ENCODE results near the gene PRMT1.

DNA sequence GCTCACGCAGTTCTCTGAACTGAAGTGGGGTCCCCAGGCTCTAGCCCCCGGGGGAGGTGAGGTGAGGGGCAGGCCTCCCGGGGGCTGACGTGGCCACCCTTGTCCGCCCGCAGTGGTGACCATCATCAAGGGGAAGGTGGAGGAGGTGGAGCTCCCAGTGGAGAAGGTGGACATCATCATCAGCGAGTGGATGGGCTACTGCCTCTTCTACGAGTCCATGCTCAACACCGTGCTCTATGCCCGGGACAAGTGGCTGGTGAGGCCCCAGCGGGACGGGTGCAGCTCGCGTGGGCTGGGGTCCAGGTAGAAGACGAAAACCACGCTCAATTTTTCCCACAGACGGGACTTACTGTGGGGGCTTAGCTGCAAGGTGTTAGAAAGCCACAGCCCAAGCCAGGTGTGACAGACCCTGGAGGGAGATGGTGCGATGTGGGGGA lies 6.8 kb downstream of the PRMT1 start:
- TF ChIP-seq, protein P1, sequence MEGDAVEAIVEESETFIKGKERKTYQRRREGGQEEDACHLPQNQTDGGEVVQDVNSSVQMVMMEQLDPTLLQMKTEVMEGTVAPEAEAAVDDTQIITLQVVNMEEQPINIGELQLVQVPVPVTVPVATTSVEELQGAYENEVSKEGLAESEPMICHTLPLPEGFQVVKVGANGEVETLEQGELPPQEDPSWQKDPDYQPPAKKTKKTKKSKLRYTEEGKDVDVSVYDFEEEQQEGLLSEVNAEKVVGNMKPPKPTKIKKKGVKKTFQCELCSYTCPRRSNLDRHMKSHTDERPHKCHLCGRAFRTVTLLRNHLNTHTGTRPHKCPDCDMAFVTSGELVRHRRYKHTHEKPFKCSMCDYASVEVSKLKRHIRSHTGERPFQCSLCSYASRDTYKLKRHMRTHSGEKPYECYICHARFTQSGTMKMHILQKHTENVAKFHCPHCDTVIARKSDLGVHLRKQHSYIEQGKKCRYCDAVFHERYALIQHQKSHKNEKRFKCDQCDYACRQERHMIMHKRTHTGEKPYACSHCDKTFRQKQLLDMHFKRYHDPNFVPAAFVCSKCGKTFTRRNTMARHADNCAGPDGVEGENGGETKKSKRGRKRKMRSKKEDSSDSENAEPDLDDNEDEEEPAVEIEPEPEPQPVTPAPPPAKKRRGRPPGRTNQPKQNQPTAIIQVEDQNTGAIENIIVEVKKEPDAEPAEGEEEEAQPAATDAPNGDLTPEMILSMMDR (IDR thresholded peaks at IDR 0.05) = no peak
- TF ChIP-seq EP300 (IDR thresholded peaks at IDR 0.05) = no peak
- no peak for TF ChIP-seq POLR2AphosphoS5 (IDR thresholded peaks at IDR 0.05)
- TF ChIP-seq POLR2A (IDR thresholded peaks at IDR 0.05) = no peak

Measured in upper lobe of left lung (tissue), 4 donors.